Erythroblast (primary cell): ENCODE data around the gene COL12A1.

ENCODE experiments used
- GATA1 ChIP-seq: IDR thresholded peaks from 2 replicates; pipeline ENCODE4 v1.6.1; 2011; ENCODE audit warnings: low read depth, mild to moderate bottlenecking, control low read depth, low read length, moderate library complexity
- POLR2A ChIP-seq: IDR thresholded peaks from 2 replicates; pipeline ENCODE4 v1.6.1; 2011; ENCODE audit warnings: mild to moderate bottlenecking, low read length

DNA sequence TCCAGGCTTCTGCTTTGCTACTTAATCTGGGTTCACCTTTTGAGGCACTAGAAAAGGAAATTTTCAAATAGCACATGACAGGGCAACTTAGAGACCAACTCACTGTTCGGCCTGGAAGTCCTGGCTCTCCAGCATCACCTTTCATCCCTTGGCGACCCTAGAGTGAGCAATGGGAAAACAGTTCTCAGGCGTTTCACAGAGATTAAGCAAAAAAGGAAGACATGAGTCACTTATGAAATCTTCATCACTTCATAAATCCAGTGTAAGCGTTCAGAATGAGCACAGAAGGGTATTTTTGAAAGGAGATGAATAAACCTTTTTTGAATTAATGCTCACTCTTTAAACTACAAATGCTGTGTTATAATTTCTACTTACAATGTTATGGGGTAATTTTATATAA, 104.0 kb downstream of the COL12A1 start:
- no peak for TF ChIP-seq POLR2A
- no peak for TF ChIP-seq GATA1
